Vagina (tissue), 2 donors: Measurements from ENCODE around the gene ITIH5. TPM values are rescaled to one million over a fixed set of nuclear protein-coding genes. Genes with fewer than 3 reads are reported as not detected.

Experiments used
- DNase-seq, 2 donors: peaks; one replicate each; pipeline ENCODE4 v3.0.0-alpha.2; 2017; ENCODE audit errors: extremely low spot score in 2 of 2
- H3K27ac ChIP-seq: fragments of 200-600 bp; sonication (generic); one replicate; pipeline ENCODE4 v1.5.1; 2019
- H3K27me3 ChIP-seq: fragments of 200-600 bp; sonication (generic); one replicate; pipeline ENCODE4 v1.5.1; 2019
- H3K36me3 ChIP-seq, 2 donors: fragments of 200-600 bp; sonication (generic); one replicate each; pipeline ENCODE4 v1.5.1; 2017 to 2019
- H3K4me1 ChIP-seq: fragments of 200-600 bp; sonication (generic); one replicate; pipeline ENCODE4 v1.5.1; 2019
- H3K4me3 ChIP-seq, 2 donors: fragments of 200-600 bp; sonication (generic); 1 replicate in 1 of 2; 2 replicates in 1 of 2; pipeline ENCODE4 v1.5.1; 2016 to 2019
- H3K9me3 ChIP-seq: fragments of 200-600 bp; sonication (generic); one replicate; pipeline ENCODE4 v1.5.1; 2019
- POLR2A ChIP-seq, 2 donors: fragments of 450-650 bp; IDR thresholded peaks; one replicate each; pipeline ENCODE4 v1.6.1; 2017; ENCODE audit warnings: antibody characterized with exemption in 2 of 2, mild to moderate bottlenecking in 2 of 2, moderate library complexity in 2 of 2
- POLR2AphosphoS5 ChIP-seq, 2 donors: sonication (generic); formaldehyde crosslinking; IDR thresholded peaks; one replicate each; pipeline ENCODE4 v1.9.0; 2017; ENCODE audit warnings: antibody characterized with exemption in 2 of 2, mild to moderate bottlenecking in 2 of 2, low read depth in 1 of 2; ENCODE audit not compliant: insufficient read depth in 1 of 2
- intact Hi-C: fragments of 100-400 bp; cut with DNase I; formaldehyde crosslinking; loops from one replicate; pipeline ENCODE4 v1.15.1; 2023
- total RNA-seq: library from RNA; depleted of rRNA; stranded (reverse); fragments of >200 nt; gene quantifications from one replicate; pipeline ENCODE4 v1.2.3, GENCODE V29; 2016
- TF ChIP-seq, protein P1 (sequence below), 3 experiments: fragments of 450-650 bp in 2 of 3; fragments of 200-600 bp in 1 of 3; sonication (generic) in 1 of 3; IDR thresholded peaks; one replicate each; pipeline ENCODE4 v1.5.1; 2017 to 2019; ENCODE audit warnings: antibody characterized with exemption in 3 of 3, mild to moderate bottlenecking in 2 of 3, moderate library complexity in 2 of 3

The ITIH5 gene
- total RNA-seq, 1 donor from 2014 or later, result 20.4 TPM

DNA sequence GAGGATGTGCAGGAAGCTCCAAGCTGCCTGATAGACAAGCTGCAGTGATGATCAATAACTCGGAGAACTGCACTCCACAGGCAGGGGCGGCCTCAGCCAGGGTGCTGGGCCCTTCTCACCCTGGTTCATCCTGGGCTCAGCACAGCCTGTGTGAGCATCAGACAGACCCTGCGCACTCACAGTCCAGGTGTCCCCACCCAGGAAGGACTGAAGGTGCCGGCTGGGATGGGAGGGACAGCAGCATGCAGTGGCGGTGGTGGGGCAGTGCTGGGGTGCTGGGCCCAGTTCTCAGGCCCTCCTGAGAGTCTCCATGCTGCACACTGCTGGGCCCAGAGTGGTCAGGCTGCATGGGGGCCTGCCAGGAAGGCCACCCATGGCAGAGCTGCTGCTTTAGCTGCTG, 74.1 kb downstream of the ITIH5 start:
- no peaks in the 10 kb centered on the region for H3K27me3 ChIP-seq
- intact Hi-C loops, result no loop called here
- no peaks in the 10 kb centered on the region for H3K9me3 ChIP-seq
- DNase-seq, result no peak
- H3K4me1 ChIP-seq, result peaks cover 4% of the 10 kb centered on the region
- no peak for TF ChIP-seq POLR2A (IDR thresholded peaks at IDR 0.05)
- TF ChIP-seq, protein P1, sequence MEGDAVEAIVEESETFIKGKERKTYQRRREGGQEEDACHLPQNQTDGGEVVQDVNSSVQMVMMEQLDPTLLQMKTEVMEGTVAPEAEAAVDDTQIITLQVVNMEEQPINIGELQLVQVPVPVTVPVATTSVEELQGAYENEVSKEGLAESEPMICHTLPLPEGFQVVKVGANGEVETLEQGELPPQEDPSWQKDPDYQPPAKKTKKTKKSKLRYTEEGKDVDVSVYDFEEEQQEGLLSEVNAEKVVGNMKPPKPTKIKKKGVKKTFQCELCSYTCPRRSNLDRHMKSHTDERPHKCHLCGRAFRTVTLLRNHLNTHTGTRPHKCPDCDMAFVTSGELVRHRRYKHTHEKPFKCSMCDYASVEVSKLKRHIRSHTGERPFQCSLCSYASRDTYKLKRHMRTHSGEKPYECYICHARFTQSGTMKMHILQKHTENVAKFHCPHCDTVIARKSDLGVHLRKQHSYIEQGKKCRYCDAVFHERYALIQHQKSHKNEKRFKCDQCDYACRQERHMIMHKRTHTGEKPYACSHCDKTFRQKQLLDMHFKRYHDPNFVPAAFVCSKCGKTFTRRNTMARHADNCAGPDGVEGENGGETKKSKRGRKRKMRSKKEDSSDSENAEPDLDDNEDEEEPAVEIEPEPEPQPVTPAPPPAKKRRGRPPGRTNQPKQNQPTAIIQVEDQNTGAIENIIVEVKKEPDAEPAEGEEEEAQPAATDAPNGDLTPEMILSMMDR (IDR thresholded peaks at IDR 0.05), result no peak
- TF ChIP-seq POLR2AphosphoS5 (IDR thresholded peaks at IDR 0.05; ENCODE audit: insufficient read depth in 1 of 2, low read depth in 1 of 2), result no peak
- no peak overlapping the region for H3K4me3 ChIP-seq
- no peaks in the 10 kb centered on the region for H3K36me3 ChIP-seq
- peak overlapping the region; percentile 56 for H3K27ac ChIP-seq

DNA sequence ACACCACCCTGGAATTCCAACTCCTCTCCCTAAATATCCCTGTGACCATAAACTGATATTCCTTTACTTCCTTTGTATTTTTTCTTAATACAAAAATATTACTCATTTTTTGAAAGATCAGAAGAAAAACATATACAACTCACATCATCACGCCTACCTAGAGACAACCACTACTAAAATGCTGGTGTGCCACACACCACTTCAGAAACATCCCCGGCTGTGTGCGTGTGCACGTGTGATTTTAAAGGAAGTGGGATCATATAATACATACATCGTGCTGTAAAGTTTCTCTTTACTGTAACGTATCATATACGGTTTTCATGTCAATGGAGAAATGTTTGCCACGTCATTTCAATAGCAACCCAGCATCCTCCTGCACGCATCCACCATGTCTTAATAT, 76.5 kb downstream of the ITIH5 start:
- H3K27me3 ChIP-seq, result no peaks in the 10 kb centered on the region
- TF ChIP-seq, protein P1 (IDR thresholded peaks at IDR 0.05), result no peak
- TF ChIP-seq POLR2AphosphoS5 (IDR thresholded peaks at IDR 0.05; ENCODE audit: insufficient read depth in 1 of 2, low read depth in 1 of 2), result no peak
- TF ChIP-seq POLR2A (IDR thresholded peaks at IDR 0.05), result no peak
- intact Hi-C loops, result no loop called here

DNA sequence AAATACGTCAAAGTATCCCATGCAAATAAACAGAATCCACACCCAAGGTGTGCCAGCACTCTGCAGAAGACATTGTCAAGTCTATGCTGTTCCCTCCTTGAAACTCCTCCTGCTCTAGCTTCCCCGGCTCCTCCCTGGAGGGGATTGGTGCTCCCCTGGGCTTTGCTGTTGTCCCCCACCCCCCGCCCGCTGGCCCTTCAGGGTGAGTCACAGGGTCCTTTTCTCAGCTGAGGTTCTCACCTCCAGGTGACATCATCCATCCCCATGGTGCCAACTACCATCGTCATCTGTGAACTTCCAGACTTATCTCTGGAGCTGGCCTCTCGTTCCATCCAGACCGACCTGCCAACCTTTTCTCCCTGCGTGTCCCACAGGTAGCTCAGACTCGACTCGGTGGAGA, 77.0 kb downstream of the ITIH5 start:
- TF ChIP-seq, protein P1 (IDR thresholded peaks at IDR 0.05), result no peak
- Histone ChIP-seq H3K9me3 (no peaks in the 10 kb centered on the region), H3K27ac (no peak overlapping the region), H3K4me1 (peaks cover 4% of the 10 kb centered on the region), H3K36me3 (no peaks in the 10 kb centered on the region), H3K27me3 (no peaks in the 10 kb centered on the region), H3K4me3 (no peak overlapping the region)
- intact Hi-C loops, result no loop called here
- no peak for DNase-seq

More for the DNA sequence above, 76.5 kb downstream of the ITIH5 start:
- Histone ChIP-seq H3K4me3 (no peak overlapping the region), H3K36me3 (no peaks in the 10 kb centered on the region), H3K4me1 (peaks cover 4% of the 10 kb centered on the region), H3K27ac (no peak overlapping the region), H3K9me3 (no peaks in the 10 kb centered on the region)
- DNase-seq, result no peak

DNA sequence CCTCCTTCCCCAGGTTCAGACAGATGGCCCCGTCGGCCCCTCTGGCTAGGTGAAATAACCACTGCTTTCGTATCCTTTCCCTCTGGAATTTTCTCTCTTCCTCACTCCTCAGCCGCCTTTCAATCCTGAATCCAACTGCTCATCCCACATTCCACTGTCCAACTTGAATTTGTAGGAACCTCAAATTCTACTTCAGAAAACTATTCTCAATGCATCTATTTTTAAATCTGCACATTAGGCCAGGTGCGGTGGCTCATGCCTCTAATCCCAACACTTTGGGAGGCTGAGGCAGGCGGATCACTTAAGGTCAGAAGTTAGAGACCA, 78.9 kb downstream of the ITIH5 start:
- H3K27me3 ChIP-seq, result no peaks in the 10 kb centered on the region
- intact Hi-C loops, result no loop called here

DNA sequence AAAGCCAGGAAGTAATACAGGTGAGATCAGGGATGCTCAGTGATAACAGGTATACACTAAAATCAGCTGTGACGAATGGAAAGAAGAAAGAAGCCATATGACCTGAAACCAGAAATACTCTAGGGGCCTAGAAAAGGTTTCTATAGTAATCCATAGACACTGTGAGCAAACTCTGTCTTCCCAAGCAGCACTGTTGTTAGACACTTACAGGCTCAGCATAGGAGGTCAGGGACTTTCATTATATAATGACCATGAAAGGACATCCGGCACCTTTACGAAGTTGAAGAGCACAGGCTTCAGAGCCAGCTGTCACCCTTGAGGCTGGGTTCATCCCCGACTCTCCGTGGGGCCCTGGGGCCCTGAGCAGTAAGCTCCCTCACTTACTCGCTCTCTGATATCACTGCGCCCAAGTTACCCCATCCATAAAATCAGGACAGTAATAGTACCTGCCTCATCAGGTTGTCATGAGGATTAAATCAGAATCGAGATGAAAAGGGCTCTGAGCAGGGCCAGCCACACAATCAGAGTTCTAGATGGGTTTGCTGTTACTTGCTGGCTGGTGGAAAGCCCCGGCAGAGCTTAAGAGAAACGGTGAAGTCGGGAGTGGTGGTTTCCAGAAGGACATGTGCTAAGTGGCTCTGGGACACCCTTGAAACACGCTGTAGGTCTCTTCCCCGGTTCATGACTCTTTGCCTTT, 79.5 kb downstream of the ITIH5 start:
- no peaks in the 10 kb centered on the region for H3K36me3 ChIP-seq
- intact Hi-C loops, result no loop called here
- H3K4me1 ChIP-seq, result no peaks in the 10 kb centered on the region
- DNase-seq, result no peak
- no peak overlapping the region for H3K27ac ChIP-seq
- no peaks in the 10 kb centered on the region for H3K27me3 ChIP-seq
- H3K9me3 ChIP-seq, result no peaks in the 10 kb centered on the region
- TF ChIP-seq POLR2A (IDR thresholded peaks at IDR 0.05) (no peak), POLR2AphosphoS5 (IDR thresholded peaks at IDR 0.05; ENCODE audit: insufficient read depth in 1 of 2, low read depth in 1 of 2) (no peak)
- TF ChIP-seq, protein P1 (IDR thresholded peaks at IDR 0.05), result no peak
- H3K4me3 ChIP-seq, result no peak overlapping the region

More for the DNA sequence above, 78.9 kb downstream of the ITIH5 start:
- no peak for TF ChIP-seq POLR2A (IDR thresholded peaks at IDR 0.05)
- TF ChIP-seq POLR2AphosphoS5 (IDR thresholded peaks at IDR 0.05; ENCODE audit: insufficient read depth in 1 of 2, low read depth in 1 of 2), result no peak
- TF ChIP-seq, protein P1 (IDR thresholded peaks at IDR 0.05), result no peak
- no peak for DNase-seq
- H3K4me3 ChIP-seq, result no peak overlapping the region
- no peaks in the 10 kb centered on the region for H3K9me3 ChIP-seq
- peaks cover 3% of the 10 kb centered on the region for H3K4me1 ChIP-seq
- no peak overlapping the region for H3K27ac ChIP-seq
- H3K36me3 ChIP-seq, result no peaks in the 10 kb centered on the region
